ENCODE data around the gene APOL1. TPM values are rescaled to one million over a fixed set of nuclear protein-coding genes. Genes with fewer than 3 reads are reported as not detected.

APOL1 gene
- total and polyA plus RNA-seq, 2 donors (not counting 1 experiment from before 2014, with no cell fraction given) = 3.3 to 11.2 TPM

- Mint-ChIP-seq H3K4me1 (no peaks in the 10 kb centered on the region), H3K9me3 (ENCODE audit: insufficient read depth) (no peaks in the 10 kb centered on the region), H3K27ac (no peak overlapping the region), H3K27me3 (no peaks in the 10 kb centered on the region), H3K4me3 (no peak overlapping the region)
- no peak for TF ChIP-seq EZH2 (IDR thresholded peaks at IDR 0.05; ENCODE audit: borderline replicate concordance, insufficient read depth, low read depth, low read length, poor library complexity, severe bottlenecking)
- no peak for TF ChIP-seq CTCF (IDR thresholded peaks at IDR 0.05)
- Histone ChIP-seq H3K27ac (ENCODE audit: low read length in 2 of 2) (no peak overlapping the region), H3K4me2 (replicated peaks; ENCODE audit: low read depth, low read length, poor library complexity, severe bottlenecking) (no peak overlapping the region), H3K4me1 (ENCODE audit: control insufficient read depth in 2 of 2, insufficient read depth in 2 of 2, low read length in 2 of 2) (no peaks in the 10 kb centered on the region), H3K9ac (ENCODE audit: low read length) (no peak overlapping the region), H4K20me1 (ENCODE audit: control insufficient read depth, insufficient read depth, low read length, poor library complexity, severe bottlenecking) (peaks cover 84% of the 10 kb centered on the region), H3K79me2 (ENCODE audit: control insufficient read depth, insufficient read depth, low read length) (peaks cover 36% of the 10 kb centered on the region), H3K4me3 (ENCODE audit: control extremely low read depth in 1 of 5, extremely low read depth in 1 of 5, insufficient read depth in 1 of 5, low read depth in 2 of 5, low read length in 4 of 5) (no peak overlapping the region), H3K27me3 (replicated peaks in 1 of 4; ENCODE audit: control extremely low read depth in 1 of 4, control insufficient read depth in 3 of 4, insufficient read depth in 4 of 4, low read length in 3 of 4) (no peaks in the 10 kb centered on the region), H3K36me3 (replicated peaks in 1 of 2; ENCODE audit: control extremely low read depth in 1 of 2, control insufficient read depth in 1 of 2, extremely low read depth in 1 of 2, insufficient read depth in 2 of 2, low read length in 1 of 2) (peaks cover 1 to 87% of the 10 kb centered on the region in 2 experiments), H3K9me3 (ENCODE audit: control extremely low read depth in 1 of 3, control insufficient read depth in 2 of 3, insufficient read depth in 1 of 3, low read length in 2 of 3) (peaks cover 0 to 12% (median 0%) of the 10 kb centered on the region in 3 donors), H2AFZ (ENCODE audit: insufficient read depth, low read depth, low read length, poor library complexity, severe bottlenecking) (no peak overlapping the region)
- ATAC-seq (ENCODE audit: low read depth) (no peak), DNase-seq (no peak)
- POLR2A ChIA-PET = no interaction called here
- CTCF ChIA-PET = interaction anchor here (0.7 to 24.9 kb wide), 4 partner anchors 8 to 186 kb away, joined by 3 to 607 read pairs (median 8); partner anchors contain the start of gene TXN2
- 94% methylated on average over 26 of the region's 26 CpGs for WGBS (ENCODE audit: insufficient coverage)
- intact Hi-C loops (cut with micrococcal nuclease) = no loop called here
Observed at GRCh38 chr22:36293606-36294292, 40.8 kb downstream of the APOL1 start.

- no peak for ATAC-seq (ENCODE audit: low read depth)
- no peaks in the 10 kb centered on the region for H3K27me3 Mint-ChIP-seq
Observed at GRCh38 chr22:36294293-36294620, 41.3 kb downstream of the APOL1 start.

More at GRCh38 chr22:36294293-36294620, 41.3 kb downstream of the APOL1 start:
- Histone ChIP-seq H3K79me2 (ENCODE audit: control insufficient read depth, insufficient read depth, low read length) (peaks cover 41% of the 10 kb centered on the region), H4K20me1 (ENCODE audit: control insufficient read depth, insufficient read depth, low read length, poor library complexity, severe bottlenecking) (peaks cover 84% of the 10 kb centered on the region), H3K9ac (ENCODE audit: low read length) (no peak overlapping the region), H3K27me3 (replicated peaks in 1 of 4; ENCODE audit: control extremely low read depth in 1 of 4, control insufficient read depth in 3 of 4, insufficient read depth in 4 of 4, low read length in 3 of 4) (no peaks in the 10 kb centered on the region), H3K4me2 (replicated peaks; ENCODE audit: low read depth, low read length, poor library complexity, severe bottlenecking) (no peak overlapping the region), H3K36me3 (replicated peaks in 1 of 2; ENCODE audit: control extremely low read depth in 1 of 2, control insufficient read depth in 1 of 2, extremely low read depth in 1 of 2, insufficient read depth in 2 of 2, low read length in 1 of 2) (peaks cover 1 to 87% of the 10 kb centered on the region in 2 experiments), H3K9me3 (ENCODE audit: control extremely low read depth in 1 of 3, control insufficient read depth in 2 of 3, insufficient read depth in 1 of 3, low read length in 2 of 3) (peaks cover 0 to 12% (median 0%) of the 10 kb centered on the region in 3 donors), H3K4me1 (ENCODE audit: control insufficient read depth in 2 of 2, insufficient read depth in 2 of 2, low read length in 2 of 2) (no peaks in the 10 kb centered on the region), H3K4me3 (ENCODE audit: control extremely low read depth in 1 of 5, extremely low read depth in 1 of 5, insufficient read depth in 1 of 5, low read depth in 2 of 5, low read length in 4 of 5) (no peak overlapping the region), H3K27ac (ENCODE audit: low read length in 2 of 2) (no peak overlapping the region), H2AFZ (ENCODE audit: insufficient read depth, low read depth, low read length, poor library complexity, severe bottlenecking) (no peak overlapping the region)
- no peak for TF ChIP-seq CTCF (IDR thresholded peaks at IDR 0.05)
- TF ChIP-seq EZH2 (IDR thresholded peaks at IDR 0.05; ENCODE audit: borderline replicate concordance, insufficient read depth, low read depth, low read length, poor library complexity, severe bottlenecking) = no peak
- H3K9me3 Mint-ChIP-seq (ENCODE audit: insufficient read depth) = no peaks in the 10 kb centered on the region
- ChIA-PET CTCF (interaction anchor here (2.9 to 24.9 kb wide), 2 partner anchors 8 to 186 kb away, joined by 10 to 607 read pairs; partner anchors contain the start of gene TXN2), POLR2A (no interaction called here)
- H3K27ac Mint-ChIP-seq = no peak overlapping the region
- no peak for DNase-seq
- 87% methylated on average over 7 of the region's 7 CpGs for WGBS (ENCODE audit: insufficient coverage)
- intact Hi-C loops (cut with micrococcal nuclease) = no loop called here
- no peak overlapping the region for H3K4me3 Mint-ChIP-seq
- no peaks in the 10 kb centered on the region for H3K4me1 Mint-ChIP-seq

All from B cell (primary cell).